ENCODE data around the gene OR10H2. TPM values are rescaled to one million over a fixed set of nuclear protein-coding genes. Genes with fewer than 3 reads are reported as not detected.
"Not testable (repeated sequence)": the region's sequence is repeated elsewhere in the genome, so short reads cannot be mapped to it uniquely, and the experiment has no call there.

Gene OR10H2
- total and polyA plus RNA-seq, 2 of the 8 experiments (the other 6 are each of a cell fraction or from before 2014, with no cell fraction given), result not detected

DNA sequence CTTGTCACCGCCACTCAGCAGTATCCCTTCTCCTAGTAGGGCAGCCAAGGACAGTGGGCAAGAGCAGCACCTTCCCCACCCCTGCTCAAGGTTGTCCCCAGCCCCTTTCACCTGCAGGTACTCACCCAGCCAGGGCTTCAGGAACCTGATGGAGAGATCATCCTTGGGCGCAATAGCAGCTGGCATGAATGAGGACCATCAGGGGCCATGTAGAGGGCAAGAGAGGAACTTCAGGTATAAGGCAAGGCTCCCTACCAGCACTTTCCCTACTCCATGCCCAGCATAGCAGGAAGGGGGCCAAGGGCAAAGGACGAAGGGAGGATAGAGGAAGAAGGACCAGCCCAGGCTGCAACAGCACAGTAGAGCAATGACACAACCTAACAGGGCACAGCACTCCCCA, 46.3 kb downstream of the OR10H2 start:
- H3K4me2 ChIP-seq (ENCODE audit: insufficient read depth in 1 of 2, low read depth in 2 of 2, low read length in 2 of 2); H3K4me3 ChIP-seq (ENCODE audit: extremely low read depth in 1 of 4, insufficient read depth in 2 of 4, low read depth in 3 of 4, low read length in 4 of 4); CTCF ChIA-PET (ENCODE audit: partially characterized antibody); H2AFZ ChIP-seq (ENCODE audit: low read length); H3K4ac ChIP-seq (replicated peaks; ENCODE audit: insufficient read length, low read depth, low read length); H4K8ac ChIP-seq (ENCODE audit: extremely low read depth, insufficient read depth, low read length); H4K91ac ChIP-seq (replicated peaks; ENCODE audit: insufficient read length, low read length); H3K79me1 ChIP-seq (ENCODE audit: low read depth, low read length); H2BK5ac ChIP-seq (ENCODE audit: low read depth, low read length); H4K20me1 ChIP-seq (replicated peaks in 1 of 2; ENCODE audit: control insufficient read depth in 1 of 2, insufficient read depth in 2 of 2, low read length in 2 of 2); H3K56ac ChIP-seq (replicated peaks; ENCODE audit: insufficient read length, low read depth, low read length); H2BK15ac ChIP-seq (ENCODE audit: low read length); H2AK5ac ChIP-seq (ENCODE audit: low read depth, low read length); H3K27ac ChIP-seq (ENCODE audit: low read depth, low read length); H2BK12ac ChIP-seq (ENCODE audit: low read depth, low read length); POLR2A ChIA-PET (ENCODE audit: partially characterized antibody); H2BK20ac ChIP-seq (ENCODE audit: low read length); H3K36me3 ChIP-seq (ENCODE audit: control insufficient read depth in 2 of 4, insufficient read depth in 4 of 4, low read length in 3 of 4); FAIRE-seq; H3K79me2 ChIP-seq (ENCODE audit: control insufficient read depth in 1 of 2, insufficient read depth in 2 of 2, low read length in 2 of 2); H3K14ac ChIP-seq (ENCODE audit: insufficient read length); H3K23ac ChIP-seq (ENCODE audit: insufficient read length); H3K27me3 ChIP-seq (replicated peaks in 1 of 4; ENCODE audit: control insufficient read depth in 3 of 4, extremely low read depth in 1 of 4, insufficient read depth in 3 of 4, low read length in 3 of 4); DNase-seq (ENCODE audit: low read depth in 1 of 2, low spot score in 2 of 2); H4K5ac ChIP-seq (ENCODE audit: insufficient read length, low read depth, low read length); H3K18ac ChIP-seq (ENCODE audit: extremely low read depth, low read length); H3K9ac ChIP-seq (replicated peaks in 1 of 4; ENCODE audit: extremely low read depth in 1 of 4, low read depth in 3 of 4, low read length in 3 of 4); H3K23me2 ChIP-seq (ENCODE audit: low read depth, low read length); H2BK120ac ChIP-seq (replicated peaks; ENCODE audit: low read depth, low read length); H3K4me1 ChIP-seq (replicated peaks in 1 of 4; ENCODE audit: control insufficient read depth in 3 of 4, insufficient read depth in 4 of 4, low read length in 3 of 4): not testable (repeated sequence)
- peaks cover 69 to 89% of the 10 kb centered on the region in 2 experiments for H3K9me3 ChIP-seq (ENCODE audit: insufficient read depth in 2 of 2, low read depth in 1 of 2, low read length in 1 of 2)
- WGBS, 2 experiments (ENCODE audit: extremely low coverage in 1 of 2, insufficient coverage in 1 of 2, insufficient read length in 1 of 2, insufficient replicate concordance in 2 of 2, low coverage in 1 of 2, low lambda C conversion rate in 2 of 2, missing lambda C conversion rate in 1 of 2), result 68% methylated on average over 2 of the region's 3 CpGs; no CpG with 5 or more reads in 1 of the 2 experiments

Measured in H1 (cell line).